ENCODE measurements around the gene ATG4B. TPM values are rescaled to one million over a fixed set of nuclear protein-coding genes. Genes with fewer than 3 reads are reported as not detected.

The ATG4B gene
- total and polyA plus RNA-seq, 10 donors = 31.1 to 114 (median 87.7) TPM

- Histone ChIP-seq H3K36me3 (peaks cover 0 to 35% (median 6%) of the 10 kb centered on the region in 6 donors), H3K4me3 (no peak overlapping the region), H3K4me1 (peaks cover 3 to 75% (median 15%) of the 10 kb centered on the region in 6 donors), H3K9me3 (no peaks in the 10 kb centered on the region), H3K27ac (no peak overlapping the region), H3K27me3 (replicated peaks in 1 of 7) (no peaks in the 10 kb centered on the region)
- TF ChIP-seq, protein P1, sequence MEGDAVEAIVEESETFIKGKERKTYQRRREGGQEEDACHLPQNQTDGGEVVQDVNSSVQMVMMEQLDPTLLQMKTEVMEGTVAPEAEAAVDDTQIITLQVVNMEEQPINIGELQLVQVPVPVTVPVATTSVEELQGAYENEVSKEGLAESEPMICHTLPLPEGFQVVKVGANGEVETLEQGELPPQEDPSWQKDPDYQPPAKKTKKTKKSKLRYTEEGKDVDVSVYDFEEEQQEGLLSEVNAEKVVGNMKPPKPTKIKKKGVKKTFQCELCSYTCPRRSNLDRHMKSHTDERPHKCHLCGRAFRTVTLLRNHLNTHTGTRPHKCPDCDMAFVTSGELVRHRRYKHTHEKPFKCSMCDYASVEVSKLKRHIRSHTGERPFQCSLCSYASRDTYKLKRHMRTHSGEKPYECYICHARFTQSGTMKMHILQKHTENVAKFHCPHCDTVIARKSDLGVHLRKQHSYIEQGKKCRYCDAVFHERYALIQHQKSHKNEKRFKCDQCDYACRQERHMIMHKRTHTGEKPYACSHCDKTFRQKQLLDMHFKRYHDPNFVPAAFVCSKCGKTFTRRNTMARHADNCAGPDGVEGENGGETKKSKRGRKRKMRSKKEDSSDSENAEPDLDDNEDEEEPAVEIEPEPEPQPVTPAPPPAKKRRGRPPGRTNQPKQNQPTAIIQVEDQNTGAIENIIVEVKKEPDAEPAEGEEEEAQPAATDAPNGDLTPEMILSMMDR (IDR thresholded peaks at IDR 0.05 in 8 of 11, conservative IDR thresholded peaks at IDR 0.05 in 3 of 11) = no peak
- TF ChIP-seq POLR2A (IDR thresholded peaks at IDR 0.05) = no peak
- no peak for TF ChIP-seq POLR2AphosphoS5 (IDR thresholded peaks at IDR 0.05)
- intact Hi-C loops (cut with DNase I; ENCODE audit: low total_unique reads) = no loop called here
- no peak for DNase-seq
- WGBS, 5 donors = 87 to 96% (median 94%) methylated on average over 14 of the region's 14 CpGs
Measured at GRCh38 chr2:241645915-241646645, 8.6 kb downstream of the ATG4B start.

DNA sequence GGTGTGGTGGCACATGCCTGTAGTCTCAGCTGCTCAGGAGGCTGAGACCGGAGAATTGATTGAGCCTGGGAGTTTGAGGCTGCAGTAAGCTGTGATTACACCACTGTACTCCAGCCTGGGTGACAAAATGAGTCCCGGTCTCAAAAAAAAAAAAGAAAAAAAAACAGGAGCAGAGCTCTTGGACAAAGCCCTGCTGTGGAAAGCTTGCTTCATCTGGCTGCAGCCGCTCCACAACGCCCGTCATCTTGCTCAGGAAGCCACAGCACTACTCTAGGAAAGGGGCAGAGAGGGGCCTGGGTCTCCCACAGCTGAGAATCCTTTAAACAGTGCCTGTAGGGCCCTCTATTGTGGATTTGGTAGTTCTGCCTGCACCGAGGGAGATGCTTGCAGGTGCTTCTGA is 11.0 kb downstream of the ATG4B start:
- intact Hi-C loops (cut with DNase I; ENCODE audit: low total_unique reads) = no loop called here
- peaks cover 0 to 54% (median 5%) of the 10 kb centered on the region in 6 donors for H3K4me1 ChIP-seq
- H3K36me3 ChIP-seq = peaks cover 0 to 59% (median 30%) of the 10 kb centered on the region in 6 donors
- no peaks in the 10 kb centered on the region for H3K27me3 ChIP-seq (replicated peaks in 1 of 7)
- TF ChIP-seq, protein P1 (IDR thresholded peaks at IDR 0.05 in 8 of 11, conservative IDR thresholded peaks at IDR 0.05 in 3 of 11) = no peak
- TF ChIP-seq POLR2A (IDR thresholded peaks at IDR 0.05) = no peak
- TF ChIP-seq POLR2AphosphoS5 (IDR thresholded peaks at IDR 0.05) = no peak
- H3K9me3 ChIP-seq = no peaks in the 10 kb centered on the region
- 82 to 93% (median 87%) methylated on average over 6 of the region's 6 CpGs for WGBS, 5 donors
- no peak overlapping the region for H3K27ac ChIP-seq
- DNase-seq = no peak
- no peak overlapping the region for H3K4me3 ChIP-seq

- Histone ChIP-seq H3K4me3 (no peak overlapping the region), H3K27me3 (replicated peaks in 1 of 7) (no peaks in the 10 kb centered on the region), H3K27ac (no peak overlapping the region), H3K4me1 (peaks cover 0 to 50% (median 5%) of the 10 kb centered on the region in 6 donors), H3K9me3 (no peaks in the 10 kb centered on the region), H3K36me3 (peaks cover 0 to 62% (median 37%) of the 10 kb centered on the region in 6 donors)
- intact Hi-C loops (cut with DNase I; ENCODE audit: low total_unique reads) = no loop called here
- DNase-seq = no peak
- TF ChIP-seq, protein P1 (IDR thresholded peaks at IDR 0.05 in 8 of 11, conservative IDR thresholded peaks at IDR 0.05 in 3 of 11) = no peak
- TF ChIP-seq POLR2AphosphoS5 (IDR thresholded peaks at IDR 0.05) = no peak
- TF ChIP-seq POLR2A (IDR thresholded peaks at IDR 0.05) = no peak
- 83 to 95% (median 88%) methylated on average over 4 of the region's 4 CpGs for WGBS, 5 donors
Measured at GRCh38 chr2:241649404-241649803, 11.9 kb downstream of the ATG4B start.

GRCh38 chr2:241649927-241650326 is 12.4 kb downstream of the ATG4B start:
- Histone ChIP-seq H3K4me1 (peaks cover 0 to 47% (median 5%) of the 10 kb centered on the region in 6 donors), H3K9me3 (no peaks in the 10 kb centered on the region), H3K27ac (no peak overlapping the region), H3K36me3 (peaks cover 3 to 64% (median 43%) of the 10 kb centered on the region in 6 donors), H3K27me3 (replicated peaks in 1 of 7) (no peaks in the 10 kb centered on the region), H3K4me3 (no peak overlapping the region)
- no peak for DNase-seq
- TF ChIP-seq, protein P1 (IDR thresholded peaks at IDR 0.05 in 8 of 11, conservative IDR thresholded peaks at IDR 0.05 in 3 of 11) = no peak
- TF ChIP-seq POLR2A (IDR thresholded peaks at IDR 0.05) = no peak
- no peak for TF ChIP-seq POLR2AphosphoS5 (IDR thresholded peaks at IDR 0.05)
- intact Hi-C loops (cut with DNase I; ENCODE audit: low total_unique reads) = no loop called here
- 91 to 96% (median 96%) methylated on average over 6 of the region's 6 CpGs for WGBS, 5 donors
